GM12891 (cell line): ENCODE measurements around the gene SHANK2.

Source experiments
- PAX5 ChIP-seq: IDR thresholded peaks from 2 replicates; pipeline ENCODE4 v1.6.1; 2011; ENCODE audit warnings: low read length, moderate library complexity, mild to moderate bottlenecking; ENCODE audit not compliant: insufficient read depth, severe bottlenecking
- POLR2A ChIP-seq: IDR thresholded peaks from 2 replicates; pipeline ENCODE4 v1.6.1; 2011; ENCODE audit warnings: low read depth, low read length, control low read depth
- POLR2AphosphoS5 ChIP-seq: IDR thresholded peaks from 2 replicates; pipeline ENCODE4 v1.6.1; 2011; ENCODE audit warnings: low read depth, low read length, control low read depth
- POU2F2 ChIP-seq: IDR thresholded peaks from 2 replicates; pipeline ENCODE4 v1.6.1; 2011; ENCODE audit warnings: low read depth, mild to moderate bottlenecking, control low read depth, low read length, moderate library complexity
- SPI1 ChIP-seq: IDR thresholded peaks from 2 replicates; pipeline ENCODE4 v1.6.1; 2011; ENCODE audit warnings: low read depth, low read length, control low read depth
- TAF1 ChIP-seq: IDR thresholded peaks from 2 replicates; pipeline ENCODE4 v1.6.1; 2011; ENCODE audit warnings: low read depth, low read length, control low read depth

- TF ChIP-seq POLR2A, result no peak
- TF ChIP-seq POLR2AphosphoS5, result no peak
- no peak for TF ChIP-seq POU2F2
- no peak for TF ChIP-seq TAF1
- TF ChIP-seq SPI1, result no peak
- no peak for TF ChIP-seq PAX5
Measured at GRCh38 chr11:71237853-71238252, 14.5 kb downstream of the SHANK2 start.
